HG03354 (cell line): ENCODE measurements around the gene TMEM31.
A peak's percentile ranks its signal among the peaks of the same experiment; 100 is the strongest.

ENCODE experiments used
- ATAC-seq: cut with Tn5 transposase; IDR thresholded peaks from one replicate; pipeline ENCODE4 v1.9.1; 2021; ENCODE audit warnings: mild to moderate bottlenecking; ENCODE audit not compliant: unreplicated experiment, poor library complexity, severe bottlenecking

Gene TMEM31

GRCh38 chrX:103710609-103711008, at the start of gene TMEM31:
Gene TMEM31, plus strand, starts transcription at chrX:103710909. Its CDS starts 1,350 bp downstream, at chrX:103712259.
- ATAC-seq = no peak

GRCh38 chrX:103663981-103664762, 46.5 kb upstream of the TMEM31 start:
- ATAC-seq = no peak

GRCh38 chrX:103666202-103667107, 44.3 kb upstream of the TMEM31 start:
- no peak for ATAC-seq

- no peak for ATAC-seq
These were observed 41.0 kb upstream of the TMEM31 start for GRCh38 chrX:103669745-103670144.

- ATAC-seq = no peak
These were observed 35.9 kb upstream of the TMEM31 start for GRCh38 chrX:103674531-103675454.

- no peak for ATAC-seq
These were observed 32.3 kb upstream of the TMEM31 start for GRCh38 chrX:103678199-103678993.

- no peak for ATAC-seq
These were observed 29.3 kb upstream of the TMEM31 start for GRCh38 chrX:103681443-103681842.

- no peak for ATAC-seq
These were observed 25.3 kb upstream of the TMEM31 start for GRCh38 chrX:103685396-103685795.

GRCh38 chrX:103686199-103687072, 24.3 kb upstream of the TMEM31 start, which contains the start of gene MORF4L2:
Gene MORF4L2, minus strand, starts transcription at chrX:103686699. Its CDS starts 9,672 bp downstream, at chrX:103677027.
- peak; percentile 90 for ATAC-seq

- peak; percentile 64 for ATAC-seq
These were observed 23.5 kb upstream of the TMEM31 start for GRCh38 chrX:103687073-103687695.

- no peak for ATAC-seq
These were observed 23.0 kb upstream of the TMEM31 start for GRCh38 chrX:103687696-103688201.

GRCh38 chrX:103688946-103689345, 21.8 kb upstream of the TMEM31 start:
- ATAC-seq = no peak

GRCh38 chrX:103691059-103691458, 19.6 kb upstream of the TMEM31 start:
- ATAC-seq = no peak

GRCh38 chrX:103697687-103698086, 13.0 kb upstream of the TMEM31 start:
- ATAC-seq = no peak

- ATAC-seq = no peak
These were observed 11.5 kb upstream of the TMEM31 start for GRCh38 chrX:103699243-103699642.

GRCh38 chrX:103704863-103705262, 5.8 kb upstream of the TMEM31 start:
- ATAC-seq = no peak

GRCh38 chrX:103716962-103717361, 6.3 kb downstream of the TMEM31 start:
- no peak for ATAC-seq
